HG03060 (cell line): ENCODE results near the gene OTOF.

ENCODE experiments used
- ATAC-seq: cut with Tn5 transposase; IDR thresholded peaks from one replicate; pipeline ENCODE4 v1.9.1; 2021; ENCODE audit warnings: low read depth, moderate number of reproducible peaks; ENCODE audit not compliant: unreplicated experiment

Gene OTOF

GRCh38 chr2:26503231-26503880 is 25.4 kb upstream of the OTOF start:
- no peak for ATAC-seq

- no peak for ATAC-seq
Observed at GRCh38 chr2:26500406-26500805, 22.5 kb upstream of the OTOF start.

- ATAC-seq: no peak
Observed at GRCh38 chr2:26495705-26496297, 17.9 kb upstream of the OTOF start.

- no peak for ATAC-seq
Observed at GRCh38 chr2:26494891-26495290, 17.0 kb upstream of the OTOF start.

GRCh38 chr2:26494199-26494598 is 16.3 kb upstream of the OTOF start:
- ATAC-seq: no peak

GRCh38 chr2:26493566-26493965 is 15.6 kb upstream of the OTOF start:
- no peak for ATAC-seq

GRCh38 chr2:26492749-26493515 is 15.0 kb upstream of the OTOF start:
- ATAC-seq: no peak

GRCh38 chr2:26491563-26492167 is 13.7 kb upstream of the OTOF start:
- ATAC-seq: no peak

- no peak for ATAC-seq
Observed at GRCh38 chr2:26489213-26489850, 11.4 kb upstream of the OTOF start.

- no peak for ATAC-seq
Observed at GRCh38 chr2:26488463-26489212, 10.7 kb upstream of the OTOF start.

GRCh38 chr2:26487192-26487591 is 9.3 kb upstream of the OTOF start:
- ATAC-seq: no peak

- ATAC-seq: no peak
Observed at GRCh38 chr2:26486789-26487188, 8.9 kb upstream of the OTOF start.

GRCh38 chr2:26485725-26486418 is 7.9 kb upstream of the OTOF start:
- no peak for ATAC-seq

GRCh38 chr2:26485099-26485498 is 7.2 kb upstream of the OTOF start:
- no peak for ATAC-seq

GRCh38 chr2:26484579-26484978 is 6.7 kb upstream of the OTOF start:
- no peak for ATAC-seq

- no peak for ATAC-seq
Observed at GRCh38 chr2:26483957-26484565, 6.1 kb upstream of the OTOF start.

- ATAC-seq: no peak
Observed at GRCh38 chr2:26483516-26483915, 5.6 kb upstream of the OTOF start.

GRCh38 chr2:26483027-26483326 is 5.1 kb upstream of the OTOF start:
- no peak for ATAC-seq

- ATAC-seq: no peak
Observed at GRCh38 chr2:26482211-26483026, 4.5 kb upstream of the OTOF start.
